ENCODE results near the gene CNTNAP2.

- no peak for TF ChIP-seq ZFX (IDR thresholded peaks at IDR 0.05)
- no peak for TF ChIP-seq CTCF (conservative IDR thresholded peaks at IDR 0.05)
Measured at GRCh38 chr7:148144827-148145226, 2028.2 kb downstream of the CNTNAP2 start.

All from C4-2B (cell line).